Measurements from ENCODE around the gene COL28A1. TPM values are rescaled to one million over a fixed set of nuclear protein-coding genes. Genes with fewer than 3 reads are reported as not detected.

COL28A1 gene
- total RNA-seq, 4 donors from 2014 or later: 0.60 to 4.4 (median 4.1) TPM

GRCh38 chr7:7554649-7555575 lies 19.2 kb upstream of the COL28A1 start:
- in situ Hi-C loops (cut with MboI; ENCODE audit: low pct_ligation_motif_present in 1 of 4, low pct_unique_long_range_greater_than_20kb in 1 of 4, low sequenced_read_pairs in 3 of 4) (loop anchor here in 1 of 4 donors (10.0 kb wide), 1 partner anchor 440 kb away; no protein-coding TSS in a partner anchor), intact Hi-C loops (cut with DNase I; ENCODE audit: low total_unique reads) (no loop called here)
- Histone ChIP-seq H3K27ac (no peak overlapping the region), H3K36me3 (peaks cover 0 to 4% (median 0%) of the 10 kb centered on the region in 4 donors), H3K4me3 (no peak overlapping the region), H3K4me1 (no peaks in the 10 kb centered on the region), H3K27me3 (no peaks in the 10 kb centered on the region), H3K9me3 (no peaks in the 10 kb centered on the region)
- TF ChIP-seq POLR2A (IDR thresholded peaks at IDR 0.05): no peak
- no peak for TF ChIP-seq CTCF (IDR thresholded peaks at IDR 0.05)
- no peak for TF ChIP-seq EP300 (IDR thresholded peaks at IDR 0.05; ENCODE audit: low read depth)
- no peak for TF ChIP-seq POLR2AphosphoS5 (IDR thresholded peaks at IDR 0.05)
- no peak for DNase-seq
- 54 to 59% methylated on average over 8 of the region's 8 CpGs for WGBS, 2 donors (ENCODE audit: low coverage in 1 of 2)

- Histone ChIP-seq H3K9me3 (no peaks in the 10 kb centered on the region), H3K27ac (no peak overlapping the region), H3K27me3 (no peaks in the 10 kb centered on the region), H3K36me3 (no peaks in the 10 kb centered on the region), H3K4me1 (no peaks in the 10 kb centered on the region), H3K4me3 (no peak overlapping the region)
- WGBS, 2 donors (ENCODE audit: low coverage in 1 of 2): 72 to 80% methylated on average over 3 to 5 of the region's 5 CpGs
- intact Hi-C loops (cut with DNase I; ENCODE audit: low total_unique reads) (no loop called here), in situ Hi-C loops (cut with MboI; ENCODE audit: low pct_ligation_motif_present in 1 of 4, low pct_unique_long_range_greater_than_20kb in 1 of 4, low sequenced_read_pairs in 3 of 4) (loop anchor here in 1 of 4 donors (10.0 kb wide), 1 partner anchor 439 kb away; no protein-coding TSS in a partner anchor)
- TF ChIP-seq CTCF (IDR thresholded peaks at IDR 0.05): no peak
- no peak for TF ChIP-seq POLR2A (IDR thresholded peaks at IDR 0.05)
- TF ChIP-seq EP300 (IDR thresholded peaks at IDR 0.05; ENCODE audit: low read depth): no peak
- no peak for TF ChIP-seq POLR2AphosphoS5 (IDR thresholded peaks at IDR 0.05)
- DNase-seq: no peak
Observed at GRCh38 chr7:7554021-7554432, 18.4 kb upstream of the COL28A1 start.

- intact Hi-C loops (cut with DNase I; ENCODE audit: low total_unique reads) (no loop called here), in situ Hi-C loops (cut with MboI; ENCODE audit: low pct_ligation_motif_present in 1 of 4, low pct_unique_long_range_greater_than_20kb in 1 of 4, low sequenced_read_pairs in 3 of 4) (loop anchor here in 1 of 4 donors (10.0 kb wide), 1 partner anchor 439 kb away; no protein-coding TSS in a partner anchor)
- H3K27me3 ChIP-seq: no peaks in the 10 kb centered on the region
- no peak overlapping the region for H3K27ac ChIP-seq
- no peaks in the 10 kb centered on the region for H3K9me3 ChIP-seq
- no peak for DNase-seq
- H3K4me3 ChIP-seq: no peak overlapping the region
- no peaks in the 10 kb centered on the region for H3K36me3 ChIP-seq
- 86 to 100% methylated on average over 1 of the region's 1 CpG for WGBS, 2 donors (ENCODE audit: low coverage in 1 of 2)
- TF ChIP-seq POLR2A (IDR thresholded peaks at IDR 0.05) (no peak), EP300 (IDR thresholded peaks at IDR 0.05; ENCODE audit: low read depth) (no peak), POLR2AphosphoS5 (IDR thresholded peaks at IDR 0.05) (no peak), CTCF (IDR thresholded peaks at IDR 0.05) (no peak)
- no peaks in the 10 kb centered on the region for H3K4me1 ChIP-seq
Observed at GRCh38 chr7:7553386-7553785, 17.7 kb upstream of the COL28A1 start.

- intact Hi-C loops (cut with DNase I; ENCODE audit: low total_unique reads): no loop called here
- Histone ChIP-seq H3K4me3 (no peak overlapping the region), H3K9me3 (no peaks in the 10 kb centered on the region), H3K27ac (no peak overlapping the region), H3K4me1 (no peaks in the 10 kb centered on the region), H3K27me3 (no peaks in the 10 kb centered on the region), H3K36me3 (no peaks in the 10 kb centered on the region)
- no peak for DNase-seq
- TF ChIP-seq EP300 (IDR thresholded peaks at IDR 0.05; ENCODE audit: low read depth) (no peak), POLR2AphosphoS5 (IDR thresholded peaks at IDR 0.05) (no peak), POLR2A (IDR thresholded peaks at IDR 0.05) (no peak), CTCF (IDR thresholded peaks at IDR 0.05) (no peak)
- 69 to 85% methylated on average over 2 of the region's 2 CpGs for WGBS, 2 donors (ENCODE audit: low coverage in 1 of 2)
- in situ Hi-C loops (cut with MboI; ENCODE audit: low pct_ligation_motif_present in 1 of 4, low pct_unique_long_range_greater_than_20kb in 1 of 4, low sequenced_read_pairs in 3 of 4): loop anchor here in 1 of 4 donors (10.0 kb wide), 1 partner anchor 437 kb away; no protein-coding TSS in a partner anchor
Observed at GRCh38 chr7:7552199-7552598, 16.5 kb upstream of the COL28A1 start.
